SK-N-SH treated with all-trans-retinoic acid at 6 μM for 48 hours (cell line): ENCODE results near the gene SNCB.

Source experiments
- RARB ChIP-seq: fragments of 250-450 bp; sonication (Bioruptor Pico); IDR thresholded peaks from 2 replicates; pipeline ENCODE4 v1.8.0; 2021; ENCODE audit warnings: mild to moderate bottlenecking, moderate library complexity
- ZFP30 ChIP-seq: fragments of 450-650 bp; formaldehyde crosslinking; IDR thresholded peaks from 2 replicates; pipeline ENCODE4 v1.5.0; 2022; ENCODE audit warnings: mild to moderate bottlenecking, moderate library complexity

- TF ChIP-seq ZFP30 (CRISPR knock-in tag): no peak
- TF ChIP-seq RARB (CRISPR knock-in tag): no peak
These were observed 56.1 kb downstream of the SNCB start for GRCh38 chr5:176574297-176574591.
